HUDEP-2 (cell line): ENCODE results near the gene TEX55.
"Not testable (repeated sequence)": the region's sequence is repeated elsewhere in the genome, so short reads cannot be mapped to it uniquely, and the experiment has no call there.

Experiments used
- DNase-seq, 76 experiments: peaks; one replicate each; lab custom pipeline; 2025; ENCODE audit not compliant: unreplicated experiment in 76 of 76; lab: John Stamatoyannopoulos, UW

TEX55 gene

DNA sequence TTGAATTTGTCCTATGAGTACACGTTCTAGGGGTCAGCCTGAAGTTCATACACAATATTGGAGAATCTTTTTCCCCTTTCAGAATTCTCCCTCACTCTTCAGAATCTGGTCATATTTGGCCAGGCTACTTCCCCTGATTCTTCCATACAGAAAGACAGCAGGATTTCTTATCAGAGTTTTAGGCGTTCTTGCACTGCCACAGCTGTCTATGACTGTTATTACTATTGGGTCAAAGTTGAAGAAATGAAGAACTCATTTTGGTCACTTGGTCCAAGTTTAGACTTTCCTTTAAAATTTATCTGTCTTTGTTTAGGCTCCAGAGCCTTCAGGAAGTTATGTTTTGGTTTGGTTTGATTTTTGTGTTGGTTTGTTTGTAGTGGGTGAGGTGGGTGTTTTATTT, 12.0 kb downstream of the TEX55 start:
- DNase-seq = no peak

DNA sequence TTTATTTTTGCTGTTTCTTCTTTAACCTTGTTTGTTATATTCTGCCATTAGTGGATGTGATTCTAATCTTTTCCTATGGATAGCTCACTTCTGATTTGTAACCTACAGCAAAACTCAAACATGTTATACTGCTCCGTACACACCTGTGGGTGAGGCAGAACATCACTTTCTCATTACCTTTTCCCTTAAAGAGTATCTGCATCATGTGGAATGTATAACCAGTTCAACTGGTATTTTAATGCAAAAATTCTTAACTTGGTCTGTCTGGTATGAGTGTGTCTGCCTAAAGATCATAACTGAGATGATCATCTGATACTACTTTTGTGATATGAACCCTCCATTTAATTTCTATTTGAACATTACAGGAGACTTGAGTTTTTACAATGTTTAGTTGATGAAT, 14.4 kb downstream of the TEX55 start:
- no peak for DNase-seq

DNA sequence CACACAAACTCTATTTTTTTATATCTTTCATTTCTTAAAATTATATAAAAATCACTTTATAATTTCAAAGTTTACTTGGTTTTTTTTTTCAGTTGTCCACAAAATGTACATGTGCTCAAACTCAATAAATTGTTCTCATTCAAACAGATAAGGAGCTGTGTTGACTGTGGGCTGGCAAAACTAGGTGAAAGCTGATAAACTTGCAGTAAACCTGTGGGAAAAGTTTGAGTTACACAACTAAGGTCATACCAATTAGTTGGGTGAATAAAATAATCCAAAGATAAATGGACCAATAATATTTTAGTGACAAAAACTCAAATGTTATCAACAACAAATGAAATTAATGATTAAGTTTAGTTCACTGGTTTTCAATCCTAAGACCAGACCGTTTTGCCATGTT, 14.8 kb downstream of the TEX55 start:
- no peak for DNase-seq

DNA sequence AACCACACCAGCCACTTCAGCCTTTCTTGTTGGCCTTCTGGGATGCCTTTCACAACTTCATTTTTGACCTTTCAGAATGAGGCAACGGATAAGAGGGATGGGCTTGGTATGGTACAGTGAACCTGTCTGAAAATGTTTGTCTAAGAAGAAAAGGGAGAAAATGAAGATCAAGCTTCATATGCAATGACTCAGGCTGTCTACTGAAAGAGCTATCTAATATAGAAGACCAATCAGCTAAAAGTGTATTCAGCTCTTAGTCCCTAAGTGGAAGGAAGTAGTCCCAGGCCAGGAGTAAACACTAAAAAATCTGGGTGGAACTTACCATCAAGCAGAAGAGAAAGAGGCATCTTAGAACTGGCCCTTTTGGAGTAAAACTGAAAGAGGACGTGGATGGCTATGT, 15.3 kb downstream of the TEX55 start:
- no peak for DNase-seq

DNA sequence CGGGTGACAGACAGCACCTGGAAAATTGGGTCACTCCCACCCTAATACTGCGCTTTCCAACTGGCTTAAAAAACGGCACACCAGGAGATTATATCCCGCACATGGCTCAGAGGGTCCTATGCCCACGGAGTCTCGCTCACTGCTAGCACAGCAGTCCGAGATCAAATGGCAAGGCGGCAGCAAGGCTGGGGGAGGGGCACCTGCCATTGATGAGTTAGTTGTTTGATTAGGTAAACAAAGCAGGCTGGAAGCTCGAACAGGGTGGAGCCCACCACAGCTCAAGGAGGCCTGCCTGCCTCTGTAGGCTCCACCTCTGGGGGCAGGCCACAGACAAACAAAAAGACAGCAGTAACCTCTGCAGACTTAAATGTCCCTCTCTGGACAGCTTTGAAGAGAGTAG, 18.8 kb downstream of the TEX55 start:
- DNase-seq = not testable (repeated sequence)

DNA sequence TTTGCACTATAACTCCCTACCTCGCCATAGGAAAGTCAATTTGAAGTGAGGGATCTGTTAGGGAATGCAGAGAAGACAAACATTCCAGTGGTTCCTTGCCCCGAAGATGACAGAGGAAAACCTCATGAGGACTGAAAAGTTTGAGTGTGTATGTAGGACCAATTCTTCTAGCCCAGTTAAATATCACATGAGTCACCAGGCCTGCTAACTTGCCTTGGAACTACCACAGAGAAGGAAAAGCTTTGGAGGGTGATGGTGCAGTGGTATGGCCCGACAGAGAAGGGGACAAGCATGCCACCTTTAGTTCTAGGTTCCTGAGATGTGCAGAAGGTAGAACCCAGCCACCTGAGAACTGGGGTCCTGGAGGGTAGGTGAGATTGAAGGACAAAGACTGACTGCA, 24.9 kb downstream of the TEX55 start:
- DNase-seq = no peak

DNA sequence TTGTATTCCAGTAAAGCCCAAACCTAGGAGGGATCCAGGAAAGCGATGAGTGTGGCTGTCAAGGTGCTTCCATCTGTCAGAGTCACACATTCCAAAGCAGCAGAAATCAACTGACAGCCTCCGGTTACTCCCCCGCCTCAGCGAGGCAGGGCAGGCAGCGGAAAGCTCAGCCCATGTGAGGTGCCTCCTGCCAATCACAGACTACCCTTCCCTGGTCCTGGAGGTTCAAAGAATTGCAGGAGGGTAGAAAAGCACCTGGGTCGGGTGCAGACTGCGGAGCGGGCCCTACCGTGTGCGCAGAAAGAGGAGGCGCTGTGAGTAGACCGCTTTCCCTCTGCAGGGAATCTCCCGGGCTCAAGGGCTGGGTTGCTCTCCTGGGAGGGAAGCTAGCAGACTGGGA, 27.4 kb downstream of the TEX55 start, which contains the start of gene UPK1B:
Gene UPK1B, plus strand, starts transcription at position 274 of the 400 bp plus-strand sequence. CDS start 13,144 bp downstream, outside the sequence.
- no peak for DNase-seq

DNA sequence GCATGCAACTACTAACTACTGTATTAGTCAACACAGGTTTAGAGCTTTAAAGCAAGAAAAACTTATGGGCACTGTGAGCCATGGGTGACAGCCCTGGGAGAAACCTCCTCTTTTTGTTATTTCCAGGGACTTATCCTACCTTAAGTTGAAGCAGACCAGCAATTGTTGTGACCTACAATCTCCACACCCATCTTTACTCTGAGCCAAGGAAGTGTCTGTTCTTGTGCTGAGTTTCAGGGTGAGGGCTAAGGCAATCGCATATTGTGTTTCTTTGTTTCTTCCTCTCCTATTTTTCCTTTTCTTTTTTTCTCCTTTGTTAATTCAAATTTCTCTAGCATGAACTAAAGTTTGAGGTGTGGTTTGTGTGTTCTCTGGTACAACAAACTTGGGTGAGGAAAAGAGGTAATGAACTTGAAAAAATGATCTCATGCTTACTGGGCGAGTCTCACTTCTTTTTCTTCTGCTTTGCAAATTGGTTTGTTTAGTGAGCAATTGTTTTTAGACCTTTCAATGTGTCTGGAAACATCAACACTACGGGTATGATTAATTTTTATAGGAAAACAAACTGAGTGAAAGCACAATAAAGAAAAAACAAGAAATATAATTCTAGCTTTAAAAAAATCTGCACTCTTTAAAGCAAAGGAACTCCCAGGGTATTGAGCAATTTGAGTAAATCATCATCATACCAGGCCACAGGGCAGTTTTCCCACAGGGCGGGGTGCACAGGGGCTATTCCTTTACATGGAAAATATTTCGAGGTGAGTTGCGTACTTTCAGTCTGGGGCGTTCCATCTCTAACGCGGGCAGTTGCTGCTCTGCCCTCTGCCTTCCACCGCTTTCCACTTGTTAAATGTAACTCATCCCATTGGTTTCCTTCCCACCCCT, 30.1 kb downstream of the TEX55 start:
- DNase-seq = no peak

DNA sequence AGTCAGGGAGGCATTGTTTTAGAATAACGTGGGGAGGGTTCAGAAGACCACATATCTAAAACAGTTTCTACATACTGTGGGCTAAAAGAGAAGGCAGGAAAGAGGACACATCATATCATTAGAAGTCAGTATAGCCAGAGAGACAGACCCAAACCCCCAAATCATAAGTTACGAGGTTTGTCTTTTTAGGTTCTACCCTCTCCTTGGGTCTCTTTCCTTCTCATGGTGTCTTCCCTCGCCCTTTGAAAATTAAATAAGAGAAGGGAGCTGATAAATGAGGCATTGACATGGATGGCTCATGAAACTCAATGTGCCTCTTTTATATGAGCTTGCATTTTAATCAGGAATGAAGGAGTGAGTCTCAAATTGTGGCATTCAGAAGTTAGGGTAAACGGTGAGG, 30.8 kb downstream of the TEX55 start:
- DNase-seq = no peak

DNA sequence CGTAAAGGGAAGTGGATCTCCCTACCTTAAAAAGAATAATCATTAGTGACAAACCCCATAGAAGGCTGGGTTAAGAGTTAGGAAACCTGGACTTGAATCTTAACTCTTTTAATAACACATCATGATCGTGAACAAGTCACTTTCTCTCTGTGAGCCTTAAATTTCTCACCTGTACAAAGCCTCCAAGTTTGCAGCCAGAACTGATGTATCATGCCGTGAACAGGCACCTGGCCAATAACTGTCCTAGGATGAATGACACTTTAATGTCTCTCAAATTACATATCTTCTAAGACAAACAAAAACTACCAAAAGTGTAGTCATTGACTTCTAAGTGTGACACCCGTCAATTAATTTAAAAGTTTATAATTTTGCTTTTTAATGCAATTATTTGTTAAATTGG, 31.4 kb downstream of the TEX55 start:
- no peak for DNase-seq

DNA sequence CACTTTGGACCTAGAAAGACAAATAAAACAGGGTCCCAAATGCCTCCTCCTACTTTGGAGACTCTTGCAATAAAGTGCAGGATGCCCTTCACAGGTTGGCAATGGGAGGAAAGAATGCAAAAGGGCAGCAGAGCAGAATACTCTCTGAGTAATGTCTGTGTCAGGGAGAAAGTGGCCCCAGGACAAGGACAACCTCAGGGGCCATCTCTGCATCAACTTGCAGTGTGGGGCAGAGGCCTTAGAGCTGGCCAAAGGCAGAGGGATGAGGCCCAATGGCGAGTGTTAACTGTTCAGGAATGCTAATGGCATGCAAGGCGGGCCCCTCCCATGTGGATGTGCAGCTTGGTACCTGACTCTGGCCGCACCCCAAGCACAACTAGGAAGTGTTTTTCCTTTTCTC, 35.8 kb downstream of the TEX55 start:
- no peak for DNase-seq

DNA sequence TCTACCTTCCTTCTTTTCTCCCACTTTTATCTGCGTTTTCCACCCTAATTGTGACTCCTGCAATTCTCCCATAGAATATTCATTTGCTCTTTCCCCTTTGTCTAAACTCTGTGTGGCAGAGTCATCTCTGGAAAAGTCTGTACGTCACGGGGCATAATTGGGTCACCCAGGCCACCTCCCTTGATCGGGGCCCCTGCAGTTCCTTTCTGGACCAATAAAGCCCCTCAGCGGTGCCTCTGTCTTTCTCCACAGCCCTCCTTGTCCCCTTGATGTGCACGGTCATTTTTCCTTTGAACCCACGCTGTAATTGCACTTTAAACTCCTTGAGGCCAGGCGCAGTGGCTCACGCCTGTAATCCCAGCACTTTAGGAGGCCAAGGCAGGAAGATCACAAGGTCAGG, 38.1 kb downstream of the TEX55 start:
- DNase-seq = no peak

DNA sequence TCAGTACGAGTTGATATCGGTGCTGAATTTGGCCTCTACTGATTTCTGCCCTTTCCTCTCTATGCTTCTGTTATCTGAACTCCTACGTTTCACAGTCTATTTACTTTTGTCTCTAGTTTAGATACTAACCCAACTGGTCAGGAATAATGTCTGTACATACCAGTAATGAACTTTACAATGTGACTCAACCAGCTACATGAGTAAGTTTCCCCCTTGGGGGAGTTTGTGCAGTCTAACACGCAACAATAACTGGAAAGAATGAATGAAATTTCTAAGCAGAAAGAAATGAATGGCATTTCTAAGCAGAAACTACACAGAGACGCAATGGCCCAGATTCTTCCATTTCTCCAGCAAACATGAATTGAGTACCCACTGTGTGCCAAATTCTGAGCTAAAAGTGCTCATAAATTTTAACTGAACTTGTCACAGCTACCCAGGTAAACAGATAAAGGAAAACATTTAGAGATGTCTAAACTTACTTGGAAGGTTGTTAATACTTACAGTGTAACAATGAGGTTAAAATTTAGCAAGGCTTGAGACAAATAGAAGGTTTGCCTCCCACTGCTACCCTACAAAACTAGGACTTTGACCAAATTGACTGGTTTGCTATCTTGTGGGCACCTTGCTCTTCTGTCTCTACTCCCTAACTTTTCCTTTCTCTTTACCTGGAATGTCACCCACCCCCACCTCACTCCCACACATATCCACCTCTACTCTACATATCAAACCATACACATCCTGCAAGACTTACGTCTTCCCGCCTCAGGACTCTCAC, 39.0 kb downstream of the TEX55 start:
- no peak for DNase-seq

DNA sequence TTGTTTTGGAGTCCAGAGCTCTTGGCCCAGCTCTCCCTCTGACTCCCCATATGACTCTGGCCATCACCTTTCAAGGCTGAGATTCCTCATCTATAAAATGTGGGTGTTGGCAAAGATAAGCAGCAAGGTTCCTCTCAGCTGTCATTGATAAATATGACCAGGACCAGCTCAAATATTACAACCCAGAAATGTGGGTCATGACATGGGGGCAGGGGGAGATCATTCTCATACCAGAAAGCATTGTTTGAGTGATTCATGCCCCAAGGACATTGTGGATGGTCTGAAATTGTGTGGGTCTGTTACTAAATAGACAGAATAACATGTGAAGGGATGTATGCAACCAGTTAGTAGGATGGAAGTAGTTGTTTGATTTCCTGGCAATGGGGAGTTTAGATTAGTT, 41.3 kb downstream of the TEX55 start:
- DNase-seq = no peak

DNA sequence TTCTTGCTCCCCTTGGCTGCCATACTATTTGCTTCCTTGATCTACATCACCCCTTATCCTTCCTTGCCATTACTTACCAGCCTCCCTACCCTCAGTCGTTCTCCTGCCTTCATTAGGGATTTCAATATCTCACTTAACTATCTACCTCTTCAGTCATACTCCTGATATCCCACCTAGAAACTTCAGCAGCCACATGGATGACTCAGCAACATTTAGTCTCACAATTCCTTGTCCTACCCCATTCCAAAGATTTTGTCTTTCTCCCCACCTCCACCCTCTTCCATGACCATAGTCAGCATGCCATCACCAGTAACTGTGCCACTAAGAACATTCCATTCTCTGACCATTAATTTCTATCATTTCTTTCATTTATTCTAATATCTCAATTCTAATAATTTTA, 45.8 kb downstream of the TEX55 start:
- DNase-seq = no peak

DNA sequence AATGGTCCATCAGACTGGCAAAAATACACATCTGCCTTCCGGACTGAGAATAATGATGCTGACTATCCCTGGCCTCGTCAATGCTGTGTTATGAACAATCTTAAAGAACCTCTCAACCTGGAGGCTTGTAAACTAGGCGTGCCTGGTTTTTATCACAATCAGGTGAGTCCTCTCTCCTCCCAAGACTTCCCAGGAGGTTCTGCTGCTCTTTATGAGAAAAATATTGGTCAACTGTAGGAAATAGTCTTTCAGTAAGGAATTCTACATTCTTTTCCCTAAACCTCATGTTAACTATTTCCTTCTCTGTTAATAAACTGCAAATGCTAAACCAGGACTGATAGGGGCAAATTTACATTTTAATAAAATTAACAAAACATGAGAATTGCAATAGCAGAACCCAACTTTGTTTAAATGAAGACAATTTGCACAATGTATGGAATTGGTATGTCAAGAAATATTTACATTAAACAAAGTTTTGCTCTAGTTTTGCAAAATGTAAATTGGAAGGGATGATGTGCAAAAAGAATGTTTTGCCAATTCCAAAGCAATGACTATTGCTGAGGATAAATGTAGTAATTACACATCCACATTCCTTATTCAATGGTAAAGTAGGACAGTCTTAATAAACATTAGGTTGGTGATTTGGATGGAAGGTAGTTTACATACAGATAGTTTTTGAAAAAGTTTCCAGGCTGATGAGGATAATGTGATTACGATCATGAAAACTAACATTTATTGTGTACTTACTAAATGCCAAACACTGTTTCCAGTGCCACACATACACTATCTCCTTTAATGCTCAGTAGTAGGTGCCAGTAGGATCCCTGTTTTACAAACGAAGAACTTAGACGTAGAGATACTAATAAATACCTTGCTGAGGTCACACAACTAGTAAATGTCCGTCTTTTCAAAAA, 48.5 kb downstream of the TEX55 start:
- DNase-seq = no peak

DNA sequence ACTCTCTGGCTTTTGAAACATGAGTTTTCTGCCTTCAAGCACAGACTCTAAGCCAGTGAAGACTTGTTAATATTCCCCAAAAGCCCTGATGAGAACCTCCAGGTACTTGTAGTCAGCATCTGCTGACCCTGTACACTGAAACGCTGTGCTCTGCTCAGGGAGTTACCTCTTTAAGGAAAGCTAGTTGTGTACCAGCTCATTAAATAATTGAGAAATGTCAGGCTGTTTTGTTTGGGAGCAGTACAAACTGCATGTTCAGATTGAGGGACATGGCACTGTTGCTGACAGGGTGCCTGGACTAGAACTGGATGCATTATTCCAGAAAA, 49.1 kb downstream of the TEX55 start:
- DNase-seq = no peak

DNA sequence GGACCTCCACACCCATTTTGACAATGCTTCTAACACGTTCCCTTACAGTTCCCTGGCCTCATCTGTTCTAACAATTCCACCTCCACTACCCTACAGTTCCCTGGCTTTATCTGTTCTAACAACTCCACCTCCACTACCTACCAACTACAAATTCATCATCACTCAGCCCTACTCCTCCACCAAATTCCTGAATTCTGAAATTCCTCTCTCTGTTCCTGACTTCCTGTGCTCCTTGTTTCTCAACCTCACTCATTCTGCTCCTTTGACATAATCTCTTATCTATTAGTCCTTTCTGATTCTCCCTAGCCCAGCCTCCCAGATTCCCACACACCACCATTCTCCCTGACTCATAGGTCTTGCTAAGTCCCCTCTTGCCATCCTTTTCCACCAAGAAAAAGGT, 49.9 kb downstream of the TEX55 start:
- DNase-seq = no peak
